ENCODE measurements around the gene PPOX.

The PPOX gene

GRCh38 chr1:161153176-161153575, 13.1 kb upstream of the PPOX start:
- DNase-seq (ENCODE audit: low read depth in 2 of 3, low spot score in 1 of 3) = no peak

- peak; percentile 64 to 76 (median 75) for DNase-seq (ENCODE audit: low read depth in 2 of 3, low spot score in 1 of 3)
These were observed 12.4 kb upstream of the PPOX start, which contains the start of gene UFC1 for GRCh38 chr1:161153682-161154337. Gene UFC1, plus strand, starts transcription at chr1:161153978. Its CDS starts 20 bp downstream, at chr1:161153998.

- DNase-seq (ENCODE audit: low read depth in 2 of 3, low spot score in 1 of 3) = no peak
These were observed 8.4 kb upstream of the PPOX start for GRCh38 chr1:161157867-161158266.

- DNase-seq (ENCODE audit: low read depth in 2 of 3, low spot score in 1 of 3) = no peak
These were observed 7.8 kb upstream of the PPOX start for GRCh38 chr1:161158316-161159010.

GRCh38 chr1:161159087-161159912, 6.9 kb upstream of the PPOX start, which contains the start of gene USP21:
Gene USP21, plus strand, starts transcription at chr1:161159500. Its CDS starts 1,141 bp downstream, at chr1:161160641.
- peak; percentile 85 to 92 (median 86) for DNase-seq (ENCODE audit: low read depth in 2 of 3, low spot score in 1 of 3)

- DNase-seq (ENCODE audit: low read depth in 2 of 3, low spot score in 1 of 3) = no peak
These were observed 6.3 kb upstream of the PPOX start for GRCh38 chr1:161159913-161160243.

- no peak for DNase-seq (ENCODE audit: low read depth in 2 of 3, low spot score in 1 of 3)
These were observed 5.5 kb upstream of the PPOX start for GRCh38 chr1:161160671-161161145.

- no peak for DNase-seq (ENCODE audit: low read depth in 2 of 3, low spot score in 1 of 3)
These were observed 4.6 kb upstream of the PPOX start for GRCh38 chr1:161161652-161162051.

GRCh38 chr1:161162052-161162451, 4.2 kb upstream of the PPOX start:
- no peak for DNase-seq (ENCODE audit: low read depth in 2 of 3, low spot score in 1 of 3)

- no peak for DNase-seq (ENCODE audit: low read depth in 2 of 3, low spot score in 1 of 3)
These were observed 3.4 kb upstream of the PPOX start for GRCh38 chr1:161162806-161163205.

- DNase-seq (ENCODE audit: low read depth in 2 of 3, low spot score in 1 of 3) = no peak
These were observed 2.4 kb upstream of the PPOX start for GRCh38 chr1:161163793-161164192.

- no peak for DNase-seq (ENCODE audit: low read depth in 2 of 3, low spot score in 1 of 3)
These were observed 1.2 kb upstream of the PPOX start for GRCh38 chr1:161164901-161165610.

GRCh38 chr1:161166669-161167548, 683 bp downstream of the PPOX start:
- no peak for DNase-seq (ENCODE audit: low read depth in 2 of 3, low spot score in 1 of 3)

GRCh38 chr1:161168906-161169305, 2.7 kb downstream of the PPOX start:
- no peak for DNase-seq (ENCODE audit: low read depth in 2 of 3, low spot score in 1 of 3)

GRCh38 chr1:161171191-161171590, 5.0 kb downstream of the PPOX start:
- DNase-seq (ENCODE audit: low read depth in 2 of 3, low spot score in 1 of 3) = no peak

GRCh38 chr1:161171696-161172095, 5.5 kb downstream of the PPOX start:
- no peak for DNase-seq (ENCODE audit: low read depth in 2 of 3, low spot score in 1 of 3)

GRCh38 chr1:161172349-161172748, 6.1 kb downstream of the PPOX start:
- no peak for DNase-seq (ENCODE audit: low read depth in 2 of 3, low spot score in 1 of 3)

GRCh38 chr1:161172776-161173376, 6.7 kb downstream of the PPOX start:
- DNase-seq (ENCODE audit: low read depth in 2 of 3, low spot score in 1 of 3) = no peak

GRCh38 chr1:161173711-161174110, 7.5 kb downstream of the PPOX start:
- DNase-seq (ENCODE audit: low read depth in 2 of 3, low spot score in 1 of 3) = no peak

GRCh38 chr1:161174911-161175310, 8.7 kb downstream of the PPOX start:
- no peak for DNase-seq (ENCODE audit: low read depth in 2 of 3, low spot score in 1 of 3)

Data from stimulated activated CD4-positive, alpha-beta T cell treated with anti-CD3 and anti-CD28 coated beads, Interleukin-12 subunit alpha, Interleukin-12 subunit beta, amount 100 ng/mL, for 48 hours (primary cell).